ENCODE data around the gene RIMBP2.

The RIMBP2 gene

DNA sequence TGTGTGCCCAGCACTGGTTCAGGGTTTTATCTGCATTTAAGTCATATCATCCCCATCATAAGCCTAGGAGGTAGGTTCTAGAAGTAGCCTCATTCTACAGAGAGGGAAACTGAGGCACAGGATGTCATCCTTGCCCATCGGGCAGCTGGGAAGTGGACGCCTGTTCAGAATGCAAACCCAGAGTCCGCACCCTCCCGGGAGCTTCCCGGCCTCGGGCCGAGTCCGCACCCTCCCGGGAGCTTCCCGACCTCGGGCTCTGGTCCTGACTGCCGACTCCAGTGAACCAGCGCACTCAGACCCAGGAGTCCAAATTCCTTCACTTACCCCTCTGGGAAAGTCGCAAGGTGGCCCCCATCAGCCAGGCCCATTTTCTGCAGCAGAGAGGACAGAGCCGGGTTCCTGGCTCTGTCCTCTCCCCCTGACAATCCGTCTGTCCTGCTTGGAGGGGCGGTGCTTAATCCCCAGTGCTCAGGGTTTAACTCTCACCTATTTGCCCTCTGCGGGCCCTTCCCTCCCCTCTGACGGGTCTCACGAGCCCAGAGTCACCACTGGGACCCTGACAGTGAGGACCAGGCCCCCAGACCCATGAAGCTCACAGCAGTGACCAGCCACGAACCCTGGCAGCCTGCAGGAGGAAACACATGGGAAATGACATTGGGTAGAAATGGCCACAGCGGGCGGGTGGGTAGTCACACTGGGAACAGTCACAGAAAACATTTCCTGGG, 236.5 kb downstream of the RIMBP2 start:
- Histone ChIP-seq H3K27me3 (ENCODE audit: insufficient read depth, low read length, poor library complexity) (no peaks in the 10 kb centered on the region), H2BK5ac (ENCODE audit: low read length) (no peak overlapping the region), H3K27ac (ENCODE audit: low read depth, low read length) (no peak overlapping the region), H3K56ac (ENCODE audit: low read length) (no peak overlapping the region), H3K23ac (ENCODE audit: low read length) (no peak overlapping the region), H3K79me1 (ENCODE audit: low read length) (no peaks in the 10 kb centered on the region), H3K18ac (ENCODE audit: low read length) (no peak overlapping the region), H2AK5ac (ENCODE audit: low read length) (no peak overlapping the region), H2BK15ac (replicated peaks; ENCODE audit: low read depth) (no peak overlapping the region), H3K9ac (ENCODE audit: low read length) (no peak overlapping the region), H3K4ac (ENCODE audit: low read depth, low read length) (no peak overlapping the region), H4K5ac (ENCODE audit: low read length) (no peak overlapping the region), H3K4me2 (ENCODE audit: low read length) (no peak overlapping the region), H3K36me3 (ENCODE audit: control insufficient read depth, insufficient read depth, low read length) (no peaks in the 10 kb centered on the region), H3K4me1 (ENCODE audit: control insufficient read depth, low read depth, low read length) (no peaks in the 10 kb centered on the region), H2BK120ac (ENCODE audit: low read depth, low read length) (no peak overlapping the region), H3K4me3 (ENCODE audit: low read length) (no peak overlapping the region), H3K79me2 (ENCODE audit: control insufficient read depth, insufficient read depth, low read length) (no peaks in the 10 kb centered on the region), H4K8ac (ENCODE audit: low read depth, low read length) (no peak overlapping the region)
- DNase-seq, result no peak
- no CpG with 5 or more reads among the region's 23 CpGs for WGBS (ENCODE audit: extremely low coverage, insufficient coverage, low lambda C conversion rate)

DNA sequence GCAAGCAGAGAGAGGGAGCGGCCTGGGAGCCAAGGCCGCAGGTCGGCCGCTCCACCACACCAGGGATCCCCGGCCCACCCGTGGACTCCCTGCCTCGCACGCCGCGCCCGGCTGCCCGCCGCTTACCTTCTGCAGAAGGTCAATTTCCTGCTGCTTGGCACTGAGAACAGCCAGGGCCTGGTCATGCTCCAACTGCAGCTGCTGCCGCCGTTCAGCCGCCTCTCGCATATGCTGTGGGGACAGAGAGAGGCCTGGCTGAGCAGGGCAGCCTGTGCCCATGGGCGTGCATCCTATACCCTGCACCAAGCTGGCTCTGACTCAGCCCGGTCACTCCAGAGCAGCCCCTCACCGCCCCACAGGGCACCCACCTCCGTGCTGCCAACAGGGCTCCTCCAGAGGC, 237.3 kb downstream of the RIMBP2 start:
- Histone ChIP-seq H3K27me3 (ENCODE audit: insufficient read depth, low read length, poor library complexity) (no peaks in the 10 kb centered on the region), H3K4me2 (ENCODE audit: low read length) (no peak overlapping the region), H3K4ac (ENCODE audit: low read depth, low read length) (no peak overlapping the region), H2AK5ac (ENCODE audit: low read length) (no peak overlapping the region), H4K5ac (ENCODE audit: low read length) (no peak overlapping the region), H3K4me3 (ENCODE audit: low read length) (no peak overlapping the region), H3K79me1 (ENCODE audit: low read length) (no peaks in the 10 kb centered on the region), H3K23ac (ENCODE audit: low read length) (no peak overlapping the region), H3K79me2 (ENCODE audit: control insufficient read depth, insufficient read depth, low read length) (no peaks in the 10 kb centered on the region), H2BK5ac (ENCODE audit: low read length) (no peak overlapping the region), H3K4me1 (ENCODE audit: control insufficient read depth, low read depth, low read length) (no peaks in the 10 kb centered on the region), H3K36me3 (ENCODE audit: control insufficient read depth, insufficient read depth, low read length) (no peaks in the 10 kb centered on the region), H3K18ac (ENCODE audit: low read length) (no peak overlapping the region), H3K9ac (ENCODE audit: low read length) (no peak overlapping the region), H4K8ac (ENCODE audit: low read depth, low read length) (no peak overlapping the region), H2BK120ac (ENCODE audit: low read depth, low read length) (no peak overlapping the region), H2BK15ac (replicated peaks; ENCODE audit: low read depth) (no peak overlapping the region), H3K56ac (ENCODE audit: low read length) (no peak overlapping the region), H3K27ac (ENCODE audit: low read depth, low read length) (no peak overlapping the region)
- DNase-seq, result no peak
- no CpG with 5 or more reads among the region's 21 CpGs for WGBS (ENCODE audit: extremely low coverage, insufficient coverage, low lambda C conversion rate)

DNA sequence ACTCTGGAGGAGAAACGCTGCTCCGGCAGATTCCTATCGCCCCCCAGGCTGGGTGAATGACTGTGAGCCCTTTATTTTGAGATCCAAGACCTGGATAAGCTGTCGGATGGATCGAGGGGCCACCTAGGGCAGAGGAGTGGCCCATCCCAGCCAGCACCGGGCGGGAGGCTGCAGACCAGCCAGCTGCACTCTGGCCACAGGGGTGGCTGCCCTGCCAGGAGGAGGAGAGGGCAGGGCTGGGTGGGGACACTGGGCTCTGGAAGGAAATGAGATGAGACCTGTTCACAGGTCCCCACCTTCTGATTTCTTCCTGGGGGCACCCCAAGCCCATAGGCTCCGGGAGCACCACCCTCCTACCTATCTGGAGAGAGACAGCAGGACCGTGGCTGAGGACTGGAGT, 238.4 kb downstream of the RIMBP2 start:
- Histone ChIP-seq H4K5ac (ENCODE audit: low read length) (no peak overlapping the region), H3K79me1 (ENCODE audit: low read length) (no peaks in the 10 kb centered on the region), H3K23ac (ENCODE audit: low read length) (no peak overlapping the region), H3K4me1 (ENCODE audit: control insufficient read depth, low read depth, low read length) (no peaks in the 10 kb centered on the region), H2AK5ac (ENCODE audit: low read length) (no peak overlapping the region), H3K56ac (ENCODE audit: low read length) (no peak overlapping the region), H3K36me3 (ENCODE audit: control insufficient read depth, insufficient read depth, low read length) (no peaks in the 10 kb centered on the region), H3K4ac (ENCODE audit: low read depth, low read length) (no peak overlapping the region), H3K18ac (ENCODE audit: low read length) (no peak overlapping the region), H2BK120ac (ENCODE audit: low read depth, low read length) (no peak overlapping the region), H3K4me2 (ENCODE audit: low read length) (no peak overlapping the region), H3K79me2 (ENCODE audit: control insufficient read depth, insufficient read depth, low read length) (no peaks in the 10 kb centered on the region), H3K9ac (ENCODE audit: low read length) (no peak overlapping the region), H3K27me3 (ENCODE audit: insufficient read depth, low read length, poor library complexity) (no peaks in the 10 kb centered on the region), H4K8ac (ENCODE audit: low read depth, low read length) (no peak overlapping the region), H2BK15ac (replicated peaks; ENCODE audit: low read depth) (no peak overlapping the region), H2BK5ac (ENCODE audit: low read length) (no peak overlapping the region), H3K27ac (ENCODE audit: low read depth, low read length) (no peak overlapping the region), H3K4me3 (ENCODE audit: low read length) (no peak overlapping the region)
- DNase-seq, result no peak
- no CpG with 5 or more reads among the region's 9 CpGs for WGBS (ENCODE audit: extremely low coverage, insufficient coverage, low lambda C conversion rate)

DNA sequence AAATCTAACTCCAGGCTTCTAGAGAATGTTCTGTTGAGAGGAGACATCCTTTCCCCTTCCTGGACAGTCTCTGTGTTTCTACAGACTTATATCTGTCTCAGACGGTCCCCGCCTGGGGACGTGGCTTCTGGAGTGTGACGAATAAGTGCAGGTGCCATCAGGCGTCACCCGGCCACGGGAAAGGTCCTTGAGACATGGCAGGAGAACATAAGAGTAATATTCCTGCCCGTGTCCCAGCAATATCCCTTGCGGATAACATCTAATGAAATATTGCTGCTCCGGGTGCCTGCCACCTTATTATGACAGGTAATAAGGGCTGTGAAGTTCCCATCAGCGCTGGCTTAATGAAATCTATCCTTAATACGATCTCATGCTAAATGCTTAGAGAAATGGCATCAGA, 238.8 kb downstream of the RIMBP2 start:
- H3K27me3 ChIP-seq (ENCODE audit: insufficient read depth, low read length, poor library complexity), result no peaks in the 10 kb centered on the region
- H3K79me1 ChIP-seq (ENCODE audit: low read length), result no peaks in the 10 kb centered on the region
- H4K8ac ChIP-seq (ENCODE audit: low read depth, low read length), result no peak overlapping the region
- no peak overlapping the region for H2AK5ac ChIP-seq (ENCODE audit: low read length)
- no peak overlapping the region for H2BK15ac ChIP-seq (replicated peaks; ENCODE audit: low read depth)
- no peak overlapping the region for H3K4ac ChIP-seq (ENCODE audit: low read depth, low read length)
- H3K4me3 ChIP-seq (ENCODE audit: low read length), result no peak overlapping the region
- H3K18ac ChIP-seq (ENCODE audit: low read length), result no peak overlapping the region
- no peaks in the 10 kb centered on the region for H3K4me1 ChIP-seq (ENCODE audit: control insufficient read depth, low read depth, low read length)
- H4K5ac ChIP-seq (ENCODE audit: low read length), result no peak overlapping the region
- no peaks in the 10 kb centered on the region for H3K36me3 ChIP-seq (ENCODE audit: control insufficient read depth, insufficient read depth, low read length)
- no peak overlapping the region for H2BK5ac ChIP-seq (ENCODE audit: low read length)
- no peak overlapping the region for H3K56ac ChIP-seq (ENCODE audit: low read length)
- no peak overlapping the region for H3K4me2 ChIP-seq (ENCODE audit: low read length)
- no peak overlapping the region for H3K9ac ChIP-seq (ENCODE audit: low read length)
- no peak for DNase-seq
- H3K27ac ChIP-seq (ENCODE audit: low read depth, low read length), result no peak overlapping the region
- no peak overlapping the region for H3K23ac ChIP-seq (ENCODE audit: low read length)
- no peaks in the 10 kb centered on the region for H3K79me2 ChIP-seq (ENCODE audit: control insufficient read depth, insufficient read depth, low read length)
- no CpG with 5 or more reads among the region's 12 CpGs for WGBS (ENCODE audit: extremely low coverage, insufficient coverage, low lambda C conversion rate)
- H2BK120ac ChIP-seq (ENCODE audit: low read depth, low read length), result no peak overlapping the region

DNA sequence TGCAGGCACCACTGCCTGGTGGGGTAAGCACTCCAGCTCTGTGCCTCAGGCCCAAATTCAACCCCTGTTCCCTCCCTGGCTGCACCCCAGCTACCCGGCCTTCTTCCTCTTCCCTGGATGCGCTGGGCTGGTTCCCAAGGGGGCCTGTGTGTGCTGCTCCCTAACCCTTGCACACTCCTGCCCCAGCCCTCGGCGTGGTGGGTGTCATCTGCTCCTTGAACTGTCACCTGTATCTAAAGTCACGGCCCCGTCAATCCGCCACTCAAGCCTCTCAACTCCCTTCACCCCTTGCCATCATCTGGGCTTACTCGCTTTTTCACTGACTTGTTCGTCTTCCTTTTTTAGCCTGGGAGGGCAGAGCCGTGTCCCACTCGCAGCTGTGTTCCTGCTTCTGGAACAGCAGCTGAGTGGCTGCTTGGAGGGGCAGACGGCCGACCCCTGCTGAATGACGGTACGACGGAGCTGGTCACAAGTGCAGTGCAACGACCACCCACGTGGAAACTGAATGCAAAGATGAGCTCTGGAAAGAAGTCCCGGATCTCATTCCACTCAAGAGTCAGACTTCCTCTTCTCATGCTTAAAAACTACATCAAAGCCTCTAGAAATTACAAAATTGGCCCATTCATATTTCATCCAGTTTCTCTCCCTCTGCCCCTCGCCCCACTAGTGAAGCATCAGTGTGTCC, 239.5 kb downstream of the RIMBP2 start:
- no peak overlapping the region for H3K4ac ChIP-seq (ENCODE audit: low read depth, low read length)
- DNase-seq, result no peak
- no peak overlapping the region for H4K5ac ChIP-seq (ENCODE audit: low read length)
- H3K79me2 ChIP-seq (ENCODE audit: control insufficient read depth, insufficient read depth, low read length), result no peaks in the 10 kb centered on the region
- H3K23ac ChIP-seq (ENCODE audit: low read length), result no peak overlapping the region
- no peak overlapping the region for H2BK120ac ChIP-seq (ENCODE audit: low read depth, low read length)
- no peaks in the 10 kb centered on the region for H3K79me1 ChIP-seq (ENCODE audit: low read length)
- no peaks in the 10 kb centered on the region for H3K27me3 ChIP-seq (ENCODE audit: insufficient read depth, low read length, poor library complexity)
- no peak overlapping the region for H3K4me2 ChIP-seq (ENCODE audit: low read length)
- H3K56ac ChIP-seq (ENCODE audit: low read length), result no peak overlapping the region
- H3K9ac ChIP-seq (ENCODE audit: low read length), result no peak overlapping the region
- no peak overlapping the region for H3K27ac ChIP-seq (ENCODE audit: low read depth, low read length)
- no CpG with 5 or more reads among the region's 20 CpGs for WGBS (ENCODE audit: extremely low coverage, insufficient coverage, low lambda C conversion rate)
- no peaks in the 10 kb centered on the region for H3K4me1 ChIP-seq (ENCODE audit: control insufficient read depth, low read depth, low read length)
- no peak overlapping the region for H2AK5ac ChIP-seq (ENCODE audit: low read length)
- H3K36me3 ChIP-seq (ENCODE audit: control insufficient read depth, insufficient read depth, low read length), result no peaks in the 10 kb centered on the region
- H2BK15ac ChIP-seq (replicated peaks; ENCODE audit: low read depth), result no peak overlapping the region
- H2BK5ac ChIP-seq (ENCODE audit: low read length), result no peak overlapping the region
- no peak overlapping the region for H3K18ac ChIP-seq (ENCODE audit: low read length)
- H3K4me3 ChIP-seq (ENCODE audit: low read length), result no peak overlapping the region
- no peak overlapping the region for H4K8ac ChIP-seq (ENCODE audit: low read depth, low read length)

Data from mesendoderm (in vitro differentiated cells).